Activated CD8-positive, alpha-beta T cell treated with anti-CD3 and anti-CD28 coated beads for 36 hours (primary cell): ENCODE data around the gene NISCH. TPM values are rescaled to one million over a fixed set of nuclear protein-coding genes. Genes with fewer than 3 reads are reported as not detected.
A peak's percentile ranks its signal among the peaks of the same experiment; 100 is the strongest.

Source experiments
- ATAC-seq: fragments of 200-7000 bp; cut with Tn5 transposase; one replicate; pipeline ENCODE4 v1.10.0; 2021; ENCODE audit warnings: mild to moderate bottlenecking, moderate library complexity
- CTCF ChIA-PET: fragments of 350-600 bp; sonication (Branson Sonifier 250); formaldehyde crosslinking; loops from one replicate; lab custom pipeline; 2021; ENCODE audit warnings: antibody characterized with exemption; lab: Charles Lee
- POLR2A ChIA-PET: fragments of 350-600 bp; sonication (Branson Sonifier 250); formaldehyde crosslinking; loops from one replicate; lab custom pipeline; 2021; ENCODE audit warnings: antibody characterized with exemption; lab: Charles Lee
- DNase-seq: peaks from one replicate; pipeline ENCODE4 v3.0.0-alpha.2; 2020
- H3K27ac Mint-ChIP-seq: one replicate; pipeline ENCODE4 v1.8.0; 2021; ENCODE audit warnings: mild to moderate bottlenecking, mixed read lengths
- H3K27me3 Mint-ChIP-seq: one replicate; pipeline ENCODE4 v1.8.0; 2021; ENCODE audit warnings: mixed read lengths
- H3K36me3 Mint-ChIP-seq: one replicate; pipeline ENCODE4 v1.8.0; 2021; ENCODE audit warnings: low read depth, mixed read lengths
- H3K4me1 Mint-ChIP-seq: one replicate; pipeline ENCODE4 v1.8.0; 2021; ENCODE audit warnings: low read depth, mixed read lengths
- H3K4me3 Mint-ChIP-seq: one replicate; pipeline ENCODE4 v1.8.0; 2021; ENCODE audit warnings: mild to moderate bottlenecking, moderate library complexity, mixed read lengths
- H3K9me3 Mint-ChIP-seq: one replicate; pipeline ENCODE4 v1.8.0; 2021; ENCODE audit warnings: mixed read lengths
- intact Hi-C: fragments of 100-400 bp; cut with micrococcal nuclease; formaldehyde crosslinking; loops from one replicate; pipeline ENCODE4 v1.10.0; 2022
- total RNA-seq, 2 experiments: library from RNA; stranded (reverse); gene quantifications; one replicate each; pipeline ENCODE4 v1.2.3, GENCODE V29; 2021
- TF ChIP-seq, protein P1 (sequence below): fragments of 200-600 bp; IDR thresholded peaks from one replicate; pipeline ENCODE4 v1.8.0; 2022; ENCODE audit warnings: antibody characterized with exemption, mild to moderate bottlenecking

The NISCH gene
- total RNA-seq, 2 experiments from 2014 or later, result 57.1 to 57.4 TPM

DNA sequence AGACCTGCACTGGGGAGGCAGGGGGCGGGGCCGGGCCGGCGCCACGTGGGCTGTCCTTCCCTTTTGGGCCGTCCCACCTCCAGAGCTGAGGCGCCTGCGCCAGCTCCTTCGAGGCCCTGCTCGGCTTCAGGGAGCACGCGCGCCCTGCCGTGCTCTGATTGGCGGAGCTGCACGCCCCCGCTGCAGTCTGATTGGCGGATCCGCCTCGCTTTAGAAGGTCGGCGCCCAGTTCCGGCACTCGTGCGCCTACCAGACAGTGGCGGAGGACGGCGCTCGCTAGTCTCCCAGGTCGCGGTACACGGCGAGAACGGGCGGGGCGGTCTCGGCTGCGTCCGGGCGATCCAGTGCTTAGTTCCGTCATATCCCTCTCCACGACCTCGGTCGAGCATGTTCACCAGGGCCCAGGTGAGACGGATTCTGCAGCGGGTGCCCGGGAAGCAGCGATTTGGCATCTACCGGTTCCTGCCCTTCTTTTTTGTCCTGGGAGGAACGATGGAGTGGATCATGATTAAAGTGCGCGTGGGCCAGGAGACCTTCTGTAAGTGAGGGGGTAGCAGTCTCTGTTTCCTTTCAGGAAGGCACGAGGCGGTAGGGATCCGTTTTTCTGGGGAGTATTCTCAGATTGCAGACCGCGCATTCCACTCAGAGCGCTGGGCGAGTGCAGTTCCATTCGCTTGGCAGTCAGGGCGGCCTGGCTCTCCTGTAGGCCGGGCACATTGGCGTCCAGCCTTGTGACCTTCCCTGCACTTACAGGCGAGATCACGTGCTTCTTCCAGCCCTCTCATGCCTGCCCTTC is 81.2 kb downstream of the NISCH start, which contains the start of gene UQCC5:
Gene UQCC5, plus strand, starts transcription at position 237 of the 796 bp plus-strand sequence. Its CDS starts 151 bp downstream, at position 388.
- ChIA-PET CTCF (interaction anchor here (0.8 to 1.2 kb wide), 5 partner anchors 64 to 128 kb away, joined by 3 to 4 read pairs (median 3); no protein-coding TSS in a partner anchor), POLR2A (interaction anchor here (0.7 to 1.3 kb wide), 3 partner anchors 17 to 80 kb away, joined by 3 to 7 read pairs (median 3); no protein-coding TSS in a partner anchor)
- no peaks in the 10 kb centered on the region for H3K9me3 Mint-ChIP-seq
- peak within 1 kb of the TSS; percentile 100 for H3K4me3 Mint-ChIP-seq
- DNase-seq, result peak; percentile 99
- intact Hi-C loops, result loop anchor here (10.0 kb wide), 1 partner anchor 148 kb away; the partner anchor contains the start of genes GNL3 and PBRM1
- peaks cover 31% of the 10 kb centered on the region for H3K36me3 Mint-ChIP-seq
- TF ChIP-seq, protein P1, sequence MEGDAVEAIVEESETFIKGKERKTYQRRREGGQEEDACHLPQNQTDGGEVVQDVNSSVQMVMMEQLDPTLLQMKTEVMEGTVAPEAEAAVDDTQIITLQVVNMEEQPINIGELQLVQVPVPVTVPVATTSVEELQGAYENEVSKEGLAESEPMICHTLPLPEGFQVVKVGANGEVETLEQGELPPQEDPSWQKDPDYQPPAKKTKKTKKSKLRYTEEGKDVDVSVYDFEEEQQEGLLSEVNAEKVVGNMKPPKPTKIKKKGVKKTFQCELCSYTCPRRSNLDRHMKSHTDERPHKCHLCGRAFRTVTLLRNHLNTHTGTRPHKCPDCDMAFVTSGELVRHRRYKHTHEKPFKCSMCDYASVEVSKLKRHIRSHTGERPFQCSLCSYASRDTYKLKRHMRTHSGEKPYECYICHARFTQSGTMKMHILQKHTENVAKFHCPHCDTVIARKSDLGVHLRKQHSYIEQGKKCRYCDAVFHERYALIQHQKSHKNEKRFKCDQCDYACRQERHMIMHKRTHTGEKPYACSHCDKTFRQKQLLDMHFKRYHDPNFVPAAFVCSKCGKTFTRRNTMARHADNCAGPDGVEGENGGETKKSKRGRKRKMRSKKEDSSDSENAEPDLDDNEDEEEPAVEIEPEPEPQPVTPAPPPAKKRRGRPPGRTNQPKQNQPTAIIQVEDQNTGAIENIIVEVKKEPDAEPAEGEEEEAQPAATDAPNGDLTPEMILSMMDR, result no peak
- peak; percentile 88 for ATAC-seq
- H3K4me1 Mint-ChIP-seq, result peaks cover 49% of the 10 kb centered on the region
- peak within 1 kb of the TSS; percentile 99 for H3K27ac Mint-ChIP-seq
- no peaks in the 10 kb centered on the region for H3K27me3 Mint-ChIP-seq

DNA sequence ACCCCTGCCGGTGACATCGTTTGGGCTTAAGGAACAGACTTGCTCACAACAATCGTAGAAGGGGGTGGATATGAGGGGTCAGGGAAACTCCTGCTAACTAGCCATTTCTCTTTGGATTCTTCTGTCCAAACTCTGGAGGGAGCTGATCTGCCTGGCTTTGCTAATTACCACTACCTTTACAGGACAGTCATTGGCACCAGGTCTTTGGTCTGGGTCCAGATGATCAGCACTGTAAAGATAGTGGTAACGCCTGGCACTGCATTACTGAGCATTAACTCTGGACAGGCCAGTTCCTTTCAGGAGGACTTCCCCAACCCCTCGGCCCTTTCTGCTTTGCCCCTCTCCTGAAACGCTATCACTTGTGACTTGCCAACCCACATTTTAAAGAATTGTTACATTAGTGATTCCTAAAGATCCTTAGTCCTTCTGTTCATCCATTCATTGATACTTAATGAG is 81.8 kb downstream of the NISCH start:
- H3K36me3 Mint-ChIP-seq, result peaks cover 34% of the 10 kb centered on the region
- H3K9me3 Mint-ChIP-seq, result no peaks in the 10 kb centered on the region
- no peaks in the 10 kb centered on the region for H3K27me3 Mint-ChIP-seq
- ChIA-PET CTCF (no interaction called here), POLR2A (interaction anchor here (0.7 to 1.6 kb wide), 4 partner anchors 8 to 80 kb away, joined by 3 to 7 read pairs (median 3); no protein-coding TSS in a partner anchor)
- TF ChIP-seq, protein P1, result no peak
- peak overlapping the region; percentile 99 for H3K27ac Mint-ChIP-seq
- ATAC-seq, result no peak
- H3K4me3 Mint-ChIP-seq, result peak overlapping the region; percentile 100
- H3K4me1 Mint-ChIP-seq, result peaks cover 49% of the 10 kb centered on the region
- intact Hi-C loops, result loop anchor here (10.0 kb wide), 1 partner anchor 148 kb away; the partner anchor contains the start of genes GNL3 and PBRM1
- no peak for DNase-seq

DNA sequence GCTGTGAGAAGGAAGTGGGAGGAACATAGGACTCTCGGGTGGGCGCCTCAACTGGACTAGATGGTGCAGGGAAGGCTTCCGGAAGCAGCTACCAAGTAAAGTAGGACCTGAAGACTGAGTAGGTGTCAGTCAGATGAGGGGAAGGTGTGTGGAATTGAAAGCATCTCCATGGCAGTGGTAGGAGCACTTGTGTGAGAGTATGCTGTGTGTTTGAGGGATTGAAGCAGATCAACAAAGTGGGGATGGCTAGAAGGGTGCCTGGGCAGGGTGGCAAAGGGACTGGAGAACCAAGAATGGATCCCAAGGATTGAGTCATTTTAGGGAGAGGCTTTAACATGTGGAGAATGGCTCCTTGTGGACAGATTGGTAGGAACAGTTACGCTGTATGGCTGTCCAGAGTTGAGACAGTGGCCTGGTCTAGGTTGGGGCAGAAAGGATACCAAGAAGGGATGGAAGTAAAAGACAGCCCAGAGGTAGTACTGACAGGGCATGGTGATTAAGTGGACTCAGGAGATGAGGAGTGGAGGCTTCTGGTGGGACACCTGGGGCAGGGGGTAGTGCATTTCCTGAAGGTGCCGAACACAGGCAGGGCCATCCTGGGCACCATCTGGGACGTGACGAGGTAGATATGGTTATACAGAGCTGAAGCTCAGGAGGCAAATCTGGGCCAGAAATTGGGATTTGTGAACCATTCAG is 82.5 kb downstream of the NISCH start:
- H3K27ac Mint-ChIP-seq, result peak overlapping the region; percentile 99
- H3K4me3 Mint-ChIP-seq, result peak overlapping the region; percentile 100
- H3K27me3 Mint-ChIP-seq, result no peaks in the 10 kb centered on the region
- H3K4me1 Mint-ChIP-seq, result peaks cover 46% of the 10 kb centered on the region
- no peak for ATAC-seq
- H3K36me3 Mint-ChIP-seq, result peaks cover 34% of the 10 kb centered on the region
- no peak for DNase-seq
- TF ChIP-seq, protein P1, result no peak
- intact Hi-C loops, result loop anchor here (10.0 kb wide), 1 partner anchor 147 kb away; the partner anchor contains the start of genes GNL3 and PBRM1
- CTCF ChIA-PET, result interaction anchor here (1.4 kb wide), 1 partner anchor 66 kb away, joined by 5 read pairs; no protein-coding TSS in a partner anchor
- POLR2A ChIA-PET, result interaction anchor here (0.7 to 1.6 kb wide), 4 partner anchors 9 to 81 kb away, joined by 3 to 7 read pairs (median 3); no protein-coding TSS in a partner anchor
- no peaks in the 10 kb centered on the region for H3K9me3 Mint-ChIP-seq

GRCh38 chr3:52539010-52539653 is 83.7 kb downstream of the NISCH start:
- Mint-ChIP-seq H3K27me3 (no peaks in the 10 kb centered on the region), H3K9me3 (no peaks in the 10 kb centered on the region), H3K4me3 (peak overlapping the region; percentile 43), H3K36me3 (peaks cover 37% of the 10 kb centered on the region), H3K4me1 (peaks cover 46% of the 10 kb centered on the region), H3K27ac (peak overlapping the region; percentile 19)
- DNase-seq (no peak), ATAC-seq (no peak)
- intact Hi-C loops, result loop anchor here (10.0 kb wide), 1 partner anchor 146 kb away; the partner anchor contains the start of genes GNL3 and PBRM1
- CTCF ChIA-PET, result interaction anchor here (1.4 kb wide), 1 partner anchor 67 kb away, joined by 5 read pairs; no protein-coding TSS in a partner anchor
- TF ChIP-seq, protein P1, result no peak
- POLR2A ChIA-PET, result interaction anchor here (0.6 kb wide), 1 partner anchor 310 kb away, joined by 3 read pairs; no protein-coding TSS in a partner anchor
